SK-N-SH (cell line): ENCODE results near the gene MYO5C. TPM values are rescaled to one million over a fixed set of nuclear protein-coding genes. Genes with fewer than 3 reads are reported as not detected.

Experiments used
- CTCF ChIA-PET: fragments of 300-600, 350-600 bp; formaldehyde crosslinking; extraction: SDS; loops from one replicate; lab custom pipeline; 2021; lab: Yijun Ruan, JAX
- POLR2A ChIA-PET: fragments of 350-600 bp; sonication (Branson Sonifier 250); formaldehyde crosslinking; extraction: SDS; loops from one replicate; lab custom pipeline; 2020; ENCODE audit warnings: antibody characterized with exemption, inconsistent platforms; lab: Yijun Ruan, JAX
- DNase-seq: peaks from one replicate; pipeline ENCODE4 v3.0.0; 2012
- H2AFZ ChIP-seq: fragments of 200-600 bp; sonication (generic); 2 replicates; pipeline ENCODE4 v1.8.1; 2016; ENCODE audit warnings: antibody characterized with exemption, mild to moderate bottlenecking, low read depth
- H3F3A ChIP-seq: fragments of 200-600 bp; sonication (generic); replicated peaks from 2 replicates; pipeline ENCODE3; 2016; ENCODE audit warnings: antibody characterized with exemption, mild to moderate bottlenecking; ENCODE audit not compliant: insufficient read depth
- H3K27ac ChIP-seq, 2 experiments: fragments of 200-500 bp in 1 of 2; fragments of 200-600 bp in 1 of 2; sonication (Bioruptor generic) in 1 of 2; sonication (generic), shearing (Covaris generic) in 1 of 2; 2 replicates each; pipeline versions ENCODE4 v1.5.1 to v1.6.1; 2014 to 2016; ENCODE audit warnings: low read depth in 2 of 2, inconsistent platforms in 1 of 2, low read length in 1 of 2, mild to moderate bottlenecking in 1 of 2, mixed read lengths in 1 of 2
- H3K27me3 ChIP-seq: fragments of 200-600 bp; sonication (generic), shearing (Covaris generic); 2 replicates; pipeline ENCODE4 v1.6.1; 2016; ENCODE audit warnings: mixed run types; ENCODE audit not compliant: insufficient read depth
- H3K36me3 ChIP-seq, 2 experiments: fragments of 200-500 bp in 1 of 2; fragments of 200-600 bp in 1 of 2; sonication (Bioruptor generic) in 1 of 2; sonication (generic) in 1 of 2; replicated peaks in 1 of 2; 2 replicates each; pipeline versions ENCODE3 to v1.5.1; 2014 to 2016; ENCODE audit warnings: low read length in 1 of 2, mild to moderate bottlenecking in 1 of 2; ENCODE audit not compliant: insufficient read depth in 2 of 2, control insufficient read depth in 1 of 2
- H3K4me1 ChIP-seq, 2 experiments: fragments of 200-500 bp in 1 of 2; fragments of 200-600 bp in 1 of 2; sonication (Bioruptor generic) in 1 of 2; sonication (generic), shearing (Covaris generic) in 1 of 2; 2 replicates each; pipeline versions ENCODE4 v1.5.1 to v1.6.1; 2014 to 2016; ENCODE audit warnings: low read depth in 1 of 2, low read length in 1 of 2, mixed run types in 1 of 2; ENCODE audit not compliant: insufficient read depth in 2 of 2, control insufficient read depth in 1 of 2
- H3K4me2 ChIP-seq: fragments of 200-600 bp; sonication (generic), shearing (Covaris generic); 2 replicates; pipeline ENCODE4 v1.6.1; 2017; ENCODE audit warnings: mixed run types
- H3K4me3 ChIP-seq, 2 experiments: fragments of 200-500 bp in 1 of 2; fragments of 200-600 bp in 1 of 2; sonication (Bioruptor generic) in 1 of 2; sonication (generic), shearing (Covaris generic) in 1 of 2; 2 replicates each; pipeline versions ENCODE4 v1.5.1 to v1.8.1; 2014 to 2016; ENCODE audit warnings: low read depth in 2 of 2, inconsistent platforms in 1 of 2, low read length in 1 of 2, mild to moderate bottlenecking in 1 of 2, mixed read lengths in 1 of 2, moderate library complexity in 1 of 2
- H3K79me2 ChIP-seq: fragments of 200-600 bp; sonication (generic); 2 replicates; pipeline ENCODE4 v1.8.1; 2017; ENCODE audit warnings: mild to moderate bottlenecking; ENCODE audit not compliant: insufficient read depth
- H3K9ac ChIP-seq: fragments of 200-600 bp; sonication (generic); 2 replicates; pipeline ENCODE4 v1.6.1; 2017; ENCODE audit warnings: mixed run types
- H3K9me2 ChIP-seq: fragments of 200-600 bp; sonication (generic); 2 replicates; pipeline ENCODE4 v1.6.1; 2017; ENCODE audit warnings: mixed run types
- H3K9me3 ChIP-seq: fragments of 200-600 bp; sonication (generic); 2 replicates; pipeline ENCODE4 v1.6.1; 2017; ENCODE audit warnings: mixed run types, mild to moderate bottlenecking, moderate library complexity
- H4K20me1 ChIP-seq: fragments of 200-600 bp; sonication (generic); 2 replicates; pipeline ENCODE4 v1.6.1; 2017; ENCODE audit warnings: mild to moderate bottlenecking, mixed run types; ENCODE audit not compliant: insufficient read depth
- ELF1 ChIP-seq: IDR thresholded peaks from 2 replicates; pipeline ENCODE4 v1.4.0; 2012
- EP300 ChIP-seq, 2 experiments: IDR thresholded peaks; 2 replicates each; pipeline versions ENCODE4 v1.4.0 to v1.6.1; 2012; ENCODE audit warnings: borderline replicate concordance in 1 of 2, low read depth in 1 of 2, low read length in 1 of 2
- GABPA ChIP-seq: IDR thresholded peaks from 2 replicates; pipeline ENCODE4 v1.4.0; 2012; ENCODE audit warnings: low read depth, mild to moderate bottlenecking
- GATA2 ChIP-seq: sonication (generic); formaldehyde crosslinking; IDR thresholded peaks from 2 replicates; pipeline ENCODE4 v1.5.0; 2020; ENCODE audit warnings: mild to moderate bottlenecking, missing genetic modification reagents
- MAX ChIP-seq: IDR thresholded peaks from 2 replicates; pipeline ENCODE4 v1.4.0; 2012; ENCODE audit warnings: low read depth
- MXI1 ChIP-seq: IDR thresholded peaks from 2 replicates; pipeline ENCODE4 v1.6.1; 2012; ENCODE audit warnings: mild to moderate bottlenecking, low read depth, low read length, improper control_type of control experiment
- NFIC ChIP-seq: IDR thresholded peaks from 2 replicates; pipeline ENCODE4 v1.4.0; 2012; ENCODE audit warnings: borderline replicate concordance
- NRF1 ChIP-seq: IDR thresholded peaks from 2 replicates; pipeline ENCODE4 v1.6.1; 2012; ENCODE audit warnings: low read depth, mild to moderate bottlenecking, low read length
- PBX3 ChIP-seq: IDR thresholded peaks from 2 replicates; pipeline ENCODE4; 2012
- POLR2AphosphoS5 ChIP-seq: IDR thresholded peaks from 2 replicates; pipeline ENCODE4 v1.6.1; 2012; ENCODE audit warnings: low read depth, low read length
- RAD21 ChIP-seq: IDR thresholded peaks from 2 replicates; pipeline ENCODE4 v1.6.1; 2012; ENCODE audit warnings: mild to moderate bottlenecking, low read length
- RCOR1 ChIP-seq: fragments of 150-350 bp; IDR thresholded peaks from 2 replicates; pipeline ENCODE4 v1.6.1; 2017; ENCODE audit warnings: antibody characterized with exemption, low read length
- REST ChIP-seq: IDR thresholded peaks from 2 replicates; pipeline ENCODE4 v1.6.1; 2012; ENCODE audit warnings: mild to moderate bottlenecking, low read depth, low read length, moderate library complexity
- RFX5 ChIP-seq: IDR thresholded peaks from 2 replicates; pipeline ENCODE4 v1.6.1; 2012; ENCODE audit warnings: mild to moderate bottlenecking, improper control_type of control experiment, low read length
- SMC3 ChIP-seq: IDR thresholded peaks from 2 replicates; pipeline ENCODE4 v1.6.1; 2012; ENCODE audit warnings: low read depth, low read length, improper control_type of control experiment
- TCF12 ChIP-seq: IDR thresholded peaks from 2 replicates; pipeline ENCODE4 v1.4.0; 2012
- TEAD4 ChIP-seq: IDR thresholded peaks from 2 replicates; pipeline ENCODE4 v1.4.0; 2012; ENCODE audit warnings: mild to moderate bottlenecking, borderline replicate concordance; ENCODE audit not compliant: insufficient read depth
- ZBTB33 ChIP-seq: IDR thresholded peaks from 2 replicates; pipeline ENCODE4 v1.4.0; 2012; ENCODE audit warnings: low read depth, borderline replicate concordance
- WGBS: methylation state at CpG from one replicate; pipeline ENCODE4 v1.1.6; 2017; ENCODE audit warnings: low lambda C conversion rate; 5-methylcytosine and 5-hydroxymethylcytosine counted together
- polyA plus RNA-seq, 3 experiments: library from polyadenylated mRNA; depleted of rRNA; stranded (reverse); fragments of >200 nt; gene quantifications; 2 replicates each; pipeline ENCODE4 v1.2.3, GENCODE V29; 2012

The MYO5C gene
- polyA plus RNA-seq, 1 of the 3 experiments (the other 2 are of a cell fraction): 0.99 TPM

- ChIA-PET POLR2A (no interaction called here), CTCF (interaction anchor here (0.8 to 1.7 kb wide), 5 partner anchors 14 to 474 kb away, joined by 3 to 12 read pairs (median 3); partner anchors contain the start of gene ATOSA)
- H3K4me1 ChIP-seq: peaks cover 11 to 16% of the 10 kb centered on the region in 2 experiments
- no peak overlapping the region for H3K27ac ChIP-seq
- no peaks in the 10 kb centered on the region for H3K9me3 ChIP-seq
- H3K36me3 ChIP-seq: no peaks in the 10 kb centered on the region
- H3K27me3 ChIP-seq: no peaks in the 10 kb centered on the region
- WGBS: 94% methylated on average over 6 of the region's 10 CpGs
- H3F3A ChIP-seq: no peaks in the 10 kb centered on the region
- no peak for DNase-seq
- H2AFZ ChIP-seq: no peak overlapping the region
- H3K9ac ChIP-seq: no peak overlapping the region
- H4K20me1 ChIP-seq: no peaks in the 10 kb centered on the region
- TF ChIP-seq ELF1 (no peak), GABPA (no peak), EP300 (IDR thresholded peaks at IDR 0.05; ENCODE audit: borderline replicate concordance in 1 of 2, low read depth in 1 of 2, low read length in 1 of 2) (no peak), PBX3 (no peak), NFIC (no peak), SMC3 (no peak), RAD21 (no peak)
- H3K4me3 ChIP-seq: no peak overlapping the region
- H3K4me2 ChIP-seq: no peak overlapping the region
- no peaks in the 10 kb centered on the region for H3K9me2 ChIP-seq
- H3K79me2 ChIP-seq: no peaks in the 10 kb centered on the region
These were observed 34.6 kb downstream of the MYO5C start for GRCh38 chr15:52261026-52261425.

GRCh38 chr15:52259503-52259902 is 36.1 kb downstream of the MYO5C start:
- H3K9ac ChIP-seq: no peak overlapping the region
- no peak overlapping the region for H2AFZ ChIP-seq
- no peaks in the 10 kb centered on the region for H3K27me3 ChIP-seq
- POLR2A ChIA-PET: no interaction called here
- DNase-seq: no peak
- peaks cover 11 to 16% of the 10 kb centered on the region in 2 experiments for H3K4me1 ChIP-seq
- no peaks in the 10 kb centered on the region for H3K9me2 ChIP-seq
- WGBS: 90% methylated on average over 4 of the region's 4 CpGs
- no peaks in the 10 kb centered on the region for H3K36me3 ChIP-seq
- no peaks in the 10 kb centered on the region for H4K20me1 ChIP-seq
- H3K4me2 ChIP-seq: no peak overlapping the region
- H3F3A ChIP-seq: no peaks in the 10 kb centered on the region
- no peaks in the 10 kb centered on the region for H3K79me2 ChIP-seq
- TF ChIP-seq SMC3: no peak
- TF ChIP-seq TCF12: no peak
- TF ChIP-seq PBX3: no peak
- TF ChIP-seq GATA2: no peak
- no peak for TF ChIP-seq ELF1
- TF ChIP-seq MXI1: no peak
- TF ChIP-seq RCOR1: no peak
- TF ChIP-seq TEAD4: no peak
- TF ChIP-seq NRF1: no peak
- TF ChIP-seq ZBTB33: no peak
- no peak for TF ChIP-seq POLR2AphosphoS5
- TF ChIP-seq REST: no peak
- TF ChIP-seq RFX5: no peak
- no peak for TF ChIP-seq MAX
- TF ChIP-seq, all 33 proteins: peak for 0
- Histone ChIP-seq H3K4me3 (no peak overlapping the region), H3K27ac (no peak overlapping the region), H3K9me3 (no peaks in the 10 kb centered on the region)
- CTCF ChIA-PET: interaction anchor here (1.3 to 1.4 kb wide), 2 partner anchors 72 to 476 kb away, joined by 4 to 9 read pairs; no protein-coding TSS in a partner anchor
